KMS-11 (cell line): ENCODE results near the gene AFF1.

ENCODE experiments used
- H2AFZ ChIP-seq: fragments of 200-600 bp; sonication (generic); 2 replicates; pipeline ENCODE4 v1.6.1; 2016; ENCODE audit warnings: antibody characterized with exemption, mixed run types, low read depth
- H3K27ac ChIP-seq: fragments of 200-600 bp; sonication (generic); 2 replicates; pipeline ENCODE4 v1.6.1; 2016; ENCODE audit warnings: mild to moderate bottlenecking, mixed run types
- H3K27me3 ChIP-seq: fragments of 200-600 bp; sonication (generic); 2 replicates; pipeline ENCODE4 v1.6.1; 2017; ENCODE audit warnings: mild to moderate bottlenecking, low read depth, mixed run types, moderate library complexity; ENCODE audit not compliant: insufficient read depth
- H3K36me3 ChIP-seq: fragments of 200-600 bp; sonication (generic); 2 replicates; pipeline ENCODE4 v1.6.1; 2017; ENCODE audit warnings: mild to moderate bottlenecking, mixed run types; ENCODE audit not compliant: insufficient read depth
- H3K4me1 ChIP-seq: fragments of 200-600 bp; sonication (generic); 2 replicates; pipeline ENCODE4 v1.6.1; 2016; ENCODE audit warnings: mild to moderate bottlenecking, low read depth, mixed run types; ENCODE audit not compliant: poor library complexity, severe bottlenecking
- H3K4me2 ChIP-seq: fragments of 200-600 bp; sonication (generic); 2 replicates; pipeline ENCODE4 v1.7.0; 2016; ENCODE audit warnings: mild to moderate bottlenecking, mixed run types
- H3K4me3 ChIP-seq: fragments of 200-600 bp; sonication (generic); IDR thresholded peaks from 2 replicates; pipeline ENCODE4 v1.6.1; 2017; ENCODE audit warnings: low read depth, low read length, mixed read lengths; ENCODE audit not compliant: insufficient read depth
- H3K79me2 ChIP-seq: fragments of 200-600 bp; sonication (generic); 2 replicates; pipeline ENCODE4 v1.6.1; 2016; ENCODE audit warnings: low read depth, mixed run types; ENCODE audit not compliant: insufficient read depth
- H3K9ac ChIP-seq: fragments of 200-600 bp; sonication (generic); 2 replicates; pipeline ENCODE4 v1.6.1; 2016; ENCODE audit warnings: mild to moderate bottlenecking, mixed run types
- H4K20me1 ChIP-seq: fragments of 200-600 bp; sonication (generic); 2 replicates; pipeline ENCODE4 v1.6.1; 2016; ENCODE audit warnings: mild to moderate bottlenecking, mixed run types; ENCODE audit not compliant: insufficient read depth
- TF ChIP-seq, protein P1 (sequence below): fragments of 200-600 bp; sonication (generic); conservative IDR thresholded peaks from 2 replicates; pipeline ENCODE4 v1.6.1; 2017; ENCODE audit warnings: low read depth, mild to moderate bottlenecking, antibody characterized with exemption, low read length, moderate library complexity, mixed read lengths

AFF1 gene, protein sequence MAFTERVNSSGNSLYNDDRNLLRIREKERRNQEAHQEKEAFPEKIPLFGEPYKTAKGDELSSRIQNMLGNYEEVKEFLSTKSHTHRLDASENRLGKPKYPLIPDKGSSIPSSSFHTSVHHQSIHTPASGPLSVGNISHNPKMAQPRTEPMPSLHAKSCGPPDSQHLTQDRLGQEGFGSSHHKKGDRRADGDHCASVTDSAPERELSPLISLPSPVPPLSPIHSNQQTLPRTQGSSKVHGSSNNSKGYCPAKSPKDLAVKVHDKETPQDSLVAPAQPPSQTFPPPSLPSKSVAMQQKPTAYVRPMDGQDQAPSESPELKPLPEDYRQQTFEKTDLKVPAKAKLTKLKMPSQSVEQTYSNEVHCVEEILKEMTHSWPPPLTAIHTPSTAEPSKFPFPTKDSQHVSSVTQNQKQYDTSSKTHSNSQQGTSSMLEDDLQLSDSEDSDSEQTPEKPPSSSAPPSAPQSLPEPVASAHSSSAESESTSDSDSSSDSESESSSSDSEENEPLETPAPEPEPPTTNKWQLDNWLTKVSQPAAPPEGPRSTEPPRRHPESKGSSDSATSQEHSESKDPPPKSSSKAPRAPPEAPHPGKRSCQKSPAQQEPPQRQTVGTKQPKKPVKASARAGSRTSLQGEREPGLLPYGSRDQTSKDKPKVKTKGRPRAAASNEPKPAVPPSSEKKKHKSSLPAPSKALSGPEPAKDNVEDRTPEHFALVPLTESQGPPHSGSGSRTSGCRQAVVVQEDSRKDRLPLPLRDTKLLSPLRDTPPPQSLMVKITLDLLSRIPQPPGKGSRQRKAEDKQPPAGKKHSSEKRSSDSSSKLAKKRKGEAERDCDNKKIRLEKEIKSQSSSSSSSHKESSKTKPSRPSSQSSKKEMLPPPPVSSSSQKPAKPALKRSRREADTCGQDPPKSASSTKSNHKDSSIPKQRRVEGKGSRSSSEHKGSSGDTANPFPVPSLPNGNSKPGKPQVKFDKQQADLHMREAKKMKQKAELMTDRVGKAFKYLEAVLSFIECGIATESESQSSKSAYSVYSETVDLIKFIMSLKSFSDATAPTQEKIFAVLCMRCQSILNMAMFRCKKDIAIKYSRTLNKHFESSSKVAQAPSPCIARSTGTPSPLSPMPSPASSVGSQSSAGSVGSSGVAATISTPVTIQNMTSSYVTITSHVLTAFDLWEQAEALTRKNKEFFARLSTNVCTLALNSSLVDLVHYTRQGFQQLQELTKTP

DNA sequence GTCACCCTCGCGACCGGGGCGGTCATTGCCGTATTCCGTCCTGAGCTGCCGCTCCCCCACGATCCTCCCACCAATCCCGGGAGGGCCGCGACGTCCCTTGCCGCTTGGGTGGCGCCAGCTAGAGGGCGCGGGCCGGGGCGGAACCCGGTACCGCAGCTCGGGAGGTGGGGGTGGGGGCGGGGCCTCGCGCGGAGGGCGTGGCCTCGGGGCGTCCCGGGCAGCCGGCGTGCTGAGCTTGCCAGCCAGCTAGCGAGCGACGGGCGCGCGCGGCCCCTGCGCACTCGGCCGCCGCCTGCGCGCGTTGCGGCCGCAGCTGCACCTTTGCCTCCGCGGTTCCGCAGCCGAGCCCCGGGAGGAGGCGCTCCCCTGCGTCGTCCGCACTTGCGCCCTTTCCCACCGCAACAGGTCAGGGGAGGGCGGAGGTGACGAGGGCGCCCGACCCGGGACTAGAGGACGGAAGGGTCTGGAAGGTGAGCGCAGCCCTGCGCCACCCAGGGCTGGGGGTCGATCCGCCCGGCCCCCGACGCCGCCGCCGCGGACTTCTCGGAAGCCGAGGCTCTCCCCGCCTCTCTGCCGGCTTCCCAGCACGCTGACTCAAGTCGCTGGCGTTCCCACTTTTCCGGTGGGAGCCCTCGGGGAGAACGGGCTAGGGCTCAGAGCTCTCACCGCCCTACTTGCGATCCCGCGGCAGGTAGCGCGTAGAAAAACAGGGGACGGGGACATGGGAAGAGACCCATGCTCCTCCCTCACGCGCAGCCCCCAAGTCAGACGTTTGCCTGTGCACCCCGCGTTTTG lies at the start of gene AFF1:
TSS of gene AFF1 (plus strand) at position 241 of the 795 bp plus-strand sequence. CDS start 13,523 bp downstream, outside the sequence.
- H3K27me3 ChIP-seq, result no peaks in the 10 kb centered on the region
- H3K4me3 ChIP-seq, result peak within 1 kb of the TSS; percentile 87
- H3K4me1 ChIP-seq, result peaks cover 44% of the 10 kb centered on the region
- H3K4me2 ChIP-seq, result peak within 1 kb of the TSS; percentile 75
- H3K9ac ChIP-seq, result peak within 1 kb of the TSS; percentile 56
- H3K27ac ChIP-seq, result peak within 1 kb of the TSS; percentile 86
- no peaks in the 10 kb centered on the region for H3K36me3 ChIP-seq
- no peaks in the 10 kb centered on the region for H4K20me1 ChIP-seq
- H2AFZ ChIP-seq, result peak within 1 kb of the TSS; percentile 48
- TF ChIP-seq, protein P1, sequence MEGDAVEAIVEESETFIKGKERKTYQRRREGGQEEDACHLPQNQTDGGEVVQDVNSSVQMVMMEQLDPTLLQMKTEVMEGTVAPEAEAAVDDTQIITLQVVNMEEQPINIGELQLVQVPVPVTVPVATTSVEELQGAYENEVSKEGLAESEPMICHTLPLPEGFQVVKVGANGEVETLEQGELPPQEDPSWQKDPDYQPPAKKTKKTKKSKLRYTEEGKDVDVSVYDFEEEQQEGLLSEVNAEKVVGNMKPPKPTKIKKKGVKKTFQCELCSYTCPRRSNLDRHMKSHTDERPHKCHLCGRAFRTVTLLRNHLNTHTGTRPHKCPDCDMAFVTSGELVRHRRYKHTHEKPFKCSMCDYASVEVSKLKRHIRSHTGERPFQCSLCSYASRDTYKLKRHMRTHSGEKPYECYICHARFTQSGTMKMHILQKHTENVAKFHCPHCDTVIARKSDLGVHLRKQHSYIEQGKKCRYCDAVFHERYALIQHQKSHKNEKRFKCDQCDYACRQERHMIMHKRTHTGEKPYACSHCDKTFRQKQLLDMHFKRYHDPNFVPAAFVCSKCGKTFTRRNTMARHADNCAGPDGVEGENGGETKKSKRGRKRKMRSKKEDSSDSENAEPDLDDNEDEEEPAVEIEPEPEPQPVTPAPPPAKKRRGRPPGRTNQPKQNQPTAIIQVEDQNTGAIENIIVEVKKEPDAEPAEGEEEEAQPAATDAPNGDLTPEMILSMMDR, result peak; percentile 36; the same call in 1 of the 2 replicates
- H3K79me2 ChIP-seq, result peaks cover 47% of the 10 kb centered on the region

DNA sequence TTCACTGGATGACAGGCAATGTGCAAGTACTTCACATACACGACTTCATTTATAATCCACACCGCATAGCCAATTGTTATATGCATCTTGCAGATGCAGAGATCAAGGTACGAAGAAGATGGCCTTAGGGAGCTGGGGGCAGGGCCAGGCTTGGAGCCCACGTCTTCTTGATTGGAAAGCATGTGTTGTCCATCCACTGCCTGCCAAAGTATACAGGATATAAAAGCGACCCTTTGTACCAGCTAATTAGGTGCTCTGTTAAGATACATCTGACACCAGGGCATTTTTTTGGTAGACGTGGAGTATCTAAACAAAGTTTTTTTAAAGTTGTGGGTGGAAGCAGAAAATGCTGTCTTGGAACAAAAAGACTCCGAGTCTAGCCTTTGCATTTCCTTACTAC lies 44.0 kb upstream of the AFF1 start:
- Histone ChIP-seq H3K79me2 (no peaks in the 10 kb centered on the region), H3K4me3 (no peak overlapping the region), H2AFZ (no peak overlapping the region), H3K9ac (no peak overlapping the region), H4K20me1 (no peaks in the 10 kb centered on the region), H3K27ac (no peak overlapping the region), H3K4me2 (no peak overlapping the region; the same call in 1 of the 2 replicates), H3K36me3 (no peaks in the 10 kb centered on the region), H3K4me1 (peaks cover 8% of the 10 kb centered on the region), H3K27me3 (no peaks in the 10 kb centered on the region)
- TF ChIP-seq, protein P1, result no peak

DNA sequence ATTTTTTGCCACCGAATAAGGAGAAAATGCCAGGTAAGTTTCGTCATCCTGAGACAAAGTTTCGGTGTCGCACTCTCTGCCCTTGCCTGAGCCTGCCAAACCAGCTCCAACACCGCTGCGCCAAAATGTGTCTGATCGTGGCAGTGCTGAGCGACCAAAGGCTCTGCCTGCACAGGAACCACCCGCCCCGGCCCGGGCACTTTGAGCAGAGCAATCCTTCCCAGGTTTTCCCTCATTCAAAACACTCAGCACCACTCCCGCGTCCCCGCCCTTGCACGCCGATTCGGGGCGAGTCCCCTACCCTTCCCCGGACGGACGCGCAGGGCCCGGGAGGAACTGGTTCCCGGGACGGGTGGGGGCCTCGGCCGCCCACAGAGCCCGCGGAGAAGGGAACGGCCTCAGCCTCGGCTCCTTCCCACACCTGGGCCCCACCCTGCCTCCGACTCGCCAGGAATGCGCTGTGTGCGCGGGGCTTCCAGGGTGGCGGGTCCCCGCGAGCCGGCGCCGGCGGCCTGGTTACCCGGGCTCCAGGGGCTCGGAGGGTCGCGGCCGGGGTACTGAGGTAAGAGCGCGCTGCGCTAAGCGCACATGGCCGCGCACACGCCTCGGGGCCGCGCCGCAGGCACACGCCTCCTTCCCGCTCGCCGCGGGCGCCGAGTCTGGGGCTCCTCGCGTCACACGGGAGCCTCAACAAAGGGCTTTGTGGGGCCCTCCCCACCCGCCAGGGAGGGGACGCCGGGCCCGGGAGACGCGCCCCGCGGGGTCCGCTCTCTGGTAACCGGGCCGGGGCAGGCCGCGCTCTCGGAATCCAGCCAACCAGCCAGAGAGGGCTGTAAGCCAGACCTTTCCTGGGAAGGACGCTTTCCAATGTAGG lies 42.8 kb upstream of the AFF1 start, which contains the start of gene C4orf36:
TSS of gene C4orf36 (minus strand) at position 661 of the 874 bp plus-strand sequence. CDS start 902 bp downstream, outside the sequence.
- Histone ChIP-seq H3K4me3 (peak within 1 kb of the TSS; percentile 78), H3K9ac (peak within 1 kb of the TSS; percentile 89), H3K36me3 (no peaks in the 10 kb centered on the region), H4K20me1 (no peaks in the 10 kb centered on the region), H3K27ac (peak within 1 kb of the TSS; percentile 56), H3K79me2 (no peaks in the 10 kb centered on the region), H3K4me2 (peak within 1 kb of the TSS; percentile 77), H3K4me1 (peaks cover 8% of the 10 kb centered on the region), H3K27me3 (no peaks in the 10 kb centered on the region), H2AFZ (peak within 1 kb of the TSS; percentile 90)
- TF ChIP-seq, protein P1, result no peak
